Measurements from ENCODE around the gene VPS37D.
A peak's percentile ranks its signal among the peaks of the same experiment; 100 is the strongest.
"Not testable (repeated sequence)": the region's sequence is repeated elsewhere in the genome, so short reads cannot be mapped to it uniquely, and the experiment has no call there.

Gene VPS37D

DNA sequence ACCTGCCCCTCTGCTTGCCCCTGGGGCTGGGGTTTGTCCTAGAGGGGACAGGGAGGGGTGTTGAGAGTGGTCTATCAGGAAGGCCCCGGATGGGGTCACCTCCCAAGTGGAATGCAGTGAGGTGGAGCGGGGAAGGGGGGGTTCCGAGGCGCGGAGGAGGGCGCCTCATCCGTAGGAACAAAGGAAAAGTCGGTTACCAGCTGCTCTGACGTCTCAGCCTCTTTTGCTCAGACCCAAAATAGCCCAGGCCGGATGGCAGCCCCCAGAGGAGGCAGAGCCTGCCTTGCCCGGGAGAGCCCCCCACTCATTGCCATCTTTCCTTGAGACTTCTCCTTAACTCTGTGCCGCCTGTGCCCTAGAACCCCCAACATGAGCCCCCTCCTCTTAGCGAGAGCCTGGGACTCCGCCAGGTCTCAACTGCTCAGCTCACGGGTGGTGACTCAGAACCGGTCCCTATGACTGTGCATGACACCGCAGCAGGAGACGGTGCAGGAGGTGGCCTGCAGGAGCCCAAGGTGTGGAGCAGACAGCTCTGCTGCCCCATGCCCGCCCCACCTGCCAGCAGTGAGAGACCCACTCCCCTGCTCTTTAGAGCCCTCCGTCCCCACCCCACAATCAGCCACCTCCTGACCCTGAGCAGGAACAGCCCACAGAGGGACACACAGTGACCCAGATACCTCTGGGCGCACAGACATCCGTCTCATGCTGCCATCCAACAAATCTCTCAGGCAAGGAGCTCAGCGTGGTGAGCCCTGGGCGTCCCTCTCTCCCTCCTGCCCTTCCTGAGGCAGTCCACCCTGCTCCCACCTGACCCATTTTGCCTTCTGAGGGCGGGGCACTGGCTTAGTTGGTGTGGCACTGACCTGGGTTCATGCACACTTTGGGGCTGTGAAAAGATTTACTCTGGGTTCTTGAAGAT lies 38.8 kb downstream of the VPS37D start:
- no peak for DNase-seq (ENCODE audit: low spot score)

DNA sequence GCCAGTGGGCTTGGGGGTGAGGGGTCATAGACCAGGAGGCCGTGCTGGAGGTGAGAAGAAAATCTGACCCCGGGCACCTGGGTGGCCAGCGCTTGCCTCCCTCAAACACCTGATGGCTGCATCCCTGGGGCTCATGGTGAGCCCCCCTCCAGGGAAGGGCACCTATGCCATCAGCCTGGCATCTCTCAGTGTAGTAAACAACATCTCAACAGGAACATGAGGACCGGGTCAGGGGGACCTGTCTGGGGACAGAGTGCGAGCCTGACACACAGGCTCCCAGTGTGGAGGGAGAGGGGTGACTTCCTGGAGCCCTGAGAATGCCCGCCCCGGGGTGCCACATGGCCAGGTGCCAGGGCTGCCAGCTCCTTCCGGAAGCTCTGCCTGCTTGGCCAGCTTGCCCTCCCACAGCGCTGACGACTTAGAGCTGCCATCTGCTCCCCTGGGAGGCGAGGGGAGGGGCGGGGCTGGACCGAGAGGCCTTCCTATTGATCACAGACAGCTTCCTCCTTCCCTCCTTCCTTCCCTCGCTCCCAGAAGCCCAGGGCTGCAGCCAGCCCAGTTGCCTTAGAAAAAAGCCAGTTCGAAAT lies 39.5 kb downstream of the VPS37D start:
- no peak for DNase-seq (ENCODE audit: low spot score)

DNA sequence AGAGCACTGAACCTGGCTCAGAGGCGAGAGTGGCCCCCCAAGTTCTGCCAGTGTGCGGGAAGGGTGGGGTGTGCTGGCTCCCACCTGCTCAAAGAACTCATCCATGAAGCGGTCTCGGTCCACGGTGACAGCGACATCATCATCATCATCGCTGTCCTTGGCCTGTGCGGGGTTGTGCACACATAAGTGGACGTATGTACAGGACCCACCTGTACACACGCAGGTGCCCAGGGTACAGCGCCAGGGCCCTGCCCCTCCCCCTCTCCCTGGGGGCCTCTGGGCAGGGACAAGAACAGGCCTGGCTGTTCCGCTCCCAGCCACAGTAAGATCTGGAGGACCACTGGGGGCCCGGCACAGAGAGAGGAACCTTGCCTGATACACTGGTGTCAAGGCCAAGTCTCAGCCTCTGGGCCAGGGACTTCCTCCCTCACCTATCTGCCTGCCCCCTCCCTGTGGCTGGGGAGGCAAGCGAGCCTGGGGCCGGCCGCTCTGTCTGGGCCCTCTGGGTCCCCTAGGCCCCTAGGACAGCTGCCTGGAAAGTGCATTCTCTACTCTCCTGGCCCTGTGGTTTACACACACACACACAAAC lies 41.4 kb downstream of the VPS37D start:
- no peak for DNase-seq (ENCODE audit: low spot score)

DNA sequence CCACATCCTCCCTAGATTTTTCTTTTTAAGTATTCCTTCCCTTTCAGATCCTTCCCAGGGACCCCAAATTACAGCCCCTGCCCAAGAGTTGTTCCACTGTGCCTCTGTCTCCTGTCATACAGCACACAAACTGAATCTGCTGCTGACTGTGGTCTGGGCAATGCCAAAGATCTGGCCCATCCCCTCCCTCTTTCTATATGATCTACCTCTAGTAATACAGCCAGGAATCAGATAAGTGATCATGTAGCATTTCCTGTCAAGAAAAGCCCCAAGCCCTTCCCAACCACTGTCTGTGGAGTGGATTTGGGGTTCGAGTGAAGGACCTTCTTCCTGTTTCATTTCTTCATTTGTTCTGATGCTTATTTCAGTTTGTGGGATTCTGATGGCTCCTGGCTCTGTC lies 45.1 kb downstream of the VPS37D start:
- DNase-seq (ENCODE audit: low spot score) = no peak

DNA sequence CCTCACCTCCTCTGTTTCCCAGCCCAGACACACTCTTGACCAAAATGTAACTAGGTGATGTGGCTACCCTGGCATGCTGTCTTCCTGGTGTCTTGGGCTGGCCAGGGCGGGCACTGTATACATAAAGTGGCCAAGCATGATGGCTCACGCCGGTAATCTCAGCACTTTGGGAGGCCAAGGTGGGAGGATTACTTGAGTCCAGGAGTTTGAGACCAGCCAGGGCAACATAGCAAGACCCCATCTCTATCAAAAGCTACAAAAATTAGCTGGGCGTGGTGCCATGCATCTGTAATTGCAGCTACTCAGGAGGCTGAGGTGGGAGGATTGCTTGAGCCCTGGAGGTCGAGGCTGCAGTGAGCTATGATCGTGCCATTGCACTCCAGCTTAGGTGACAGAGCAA lies 45.7 kb downstream of the VPS37D start:
- not testable (repeated sequence) for DNase-seq (ENCODE audit: low spot score)

DNA sequence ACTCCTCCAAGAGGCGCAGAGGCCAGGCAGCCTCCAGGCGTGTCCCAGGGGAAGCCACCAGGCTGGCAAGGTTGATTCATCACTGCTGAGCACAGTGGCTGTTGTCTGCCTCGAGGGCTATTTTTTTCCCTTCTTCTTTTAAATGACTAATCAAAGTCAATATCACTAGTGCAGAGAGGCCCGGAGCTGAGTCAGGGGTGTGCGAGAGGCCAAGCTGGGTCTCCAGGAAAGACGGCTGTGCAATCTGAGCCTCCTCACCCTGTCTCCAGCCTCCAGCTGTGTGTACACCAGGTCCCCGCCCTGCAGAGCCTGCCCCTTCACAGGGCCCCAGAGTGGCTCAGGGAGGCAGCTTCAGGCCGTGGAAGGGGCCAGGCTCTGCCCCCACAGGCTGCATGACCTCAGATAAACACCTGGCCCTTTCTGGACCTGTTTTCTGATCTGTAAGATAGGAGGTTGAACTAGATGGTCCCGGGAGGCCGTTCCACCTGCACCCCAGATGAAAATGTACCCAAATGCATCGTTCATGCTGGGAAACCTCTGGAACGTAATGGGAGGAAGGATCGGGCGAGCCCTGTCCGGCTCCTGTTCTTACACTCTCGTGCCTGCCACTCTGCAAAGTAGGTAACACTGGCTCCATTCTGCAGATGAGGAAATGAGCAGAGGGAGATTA lies 48.2 kb downstream of the VPS37D start:
- peak; percentile 95 for DNase-seq (ENCODE audit: low spot score)

DNA sequence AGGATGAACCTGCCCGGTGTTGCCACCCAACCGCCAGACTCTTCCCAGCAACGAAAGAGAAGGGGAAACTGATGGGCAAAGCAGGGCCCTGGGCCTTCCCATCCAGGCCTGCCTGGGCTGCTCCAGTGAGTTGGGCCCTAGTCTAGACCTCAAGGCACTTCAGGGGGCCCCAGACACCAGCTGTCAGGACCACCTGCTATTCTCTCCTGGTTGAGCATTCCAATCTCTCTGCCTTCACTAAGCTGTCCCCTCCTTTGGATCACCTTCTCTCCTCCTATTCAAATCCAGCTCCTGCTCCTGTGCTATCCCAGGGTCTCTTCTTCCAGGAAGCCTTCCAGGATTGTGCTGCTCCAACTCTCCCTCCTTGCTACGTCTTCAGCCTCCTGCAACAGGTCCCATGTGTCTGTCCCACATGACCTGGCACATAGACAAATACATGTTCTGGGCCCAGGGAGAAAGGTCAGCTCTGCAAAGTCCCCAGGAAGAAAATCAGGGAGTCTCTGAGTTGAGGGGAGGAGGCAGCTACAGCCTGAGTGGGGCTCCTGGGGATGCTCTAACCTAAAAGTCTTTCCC lies 48.8 kb downstream of the VPS37D start:
- no peak for DNase-seq (ENCODE audit: low spot score)

DNA sequence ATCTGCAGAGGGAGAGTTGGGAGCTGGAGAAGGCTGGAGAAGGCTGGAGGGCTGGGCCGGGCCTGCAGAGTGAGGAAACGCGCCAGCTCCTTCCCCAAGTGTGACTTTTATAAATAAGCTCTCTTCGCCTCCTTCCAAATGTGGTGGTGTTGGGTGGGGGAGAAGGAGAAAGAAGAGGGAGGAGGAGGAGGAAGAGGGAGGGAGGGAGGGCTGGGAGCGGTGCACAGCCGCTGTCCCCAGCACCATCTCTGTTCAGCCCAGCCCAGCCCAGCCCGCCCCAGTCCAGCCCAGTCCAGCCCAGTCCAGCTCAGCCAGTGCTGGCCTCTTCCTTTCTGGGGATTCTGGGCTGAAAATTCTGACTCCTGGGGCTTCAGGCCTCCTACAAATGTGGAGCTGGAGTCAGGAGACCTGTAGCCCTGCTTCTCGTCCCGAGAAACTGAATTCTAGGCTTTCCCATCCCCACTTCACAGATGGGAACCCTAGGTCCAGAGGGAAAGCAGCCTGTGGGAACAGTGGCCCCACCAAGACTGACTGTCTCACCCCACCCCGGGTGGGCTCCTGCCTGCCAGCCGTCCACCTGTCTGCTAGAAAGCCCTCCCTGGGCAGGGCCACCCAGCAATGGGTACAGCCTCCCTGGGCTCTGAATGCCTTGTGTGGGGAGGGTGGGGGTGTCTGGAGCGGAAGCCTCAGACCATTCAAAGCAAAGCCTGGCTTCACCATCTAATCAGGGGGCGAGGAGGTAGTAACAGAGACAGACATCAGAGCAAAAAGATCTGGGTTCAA lies 49.6 kb downstream of the VPS37D start:
- no peak for DNase-seq (ENCODE audit: low spot score)

DNA sequence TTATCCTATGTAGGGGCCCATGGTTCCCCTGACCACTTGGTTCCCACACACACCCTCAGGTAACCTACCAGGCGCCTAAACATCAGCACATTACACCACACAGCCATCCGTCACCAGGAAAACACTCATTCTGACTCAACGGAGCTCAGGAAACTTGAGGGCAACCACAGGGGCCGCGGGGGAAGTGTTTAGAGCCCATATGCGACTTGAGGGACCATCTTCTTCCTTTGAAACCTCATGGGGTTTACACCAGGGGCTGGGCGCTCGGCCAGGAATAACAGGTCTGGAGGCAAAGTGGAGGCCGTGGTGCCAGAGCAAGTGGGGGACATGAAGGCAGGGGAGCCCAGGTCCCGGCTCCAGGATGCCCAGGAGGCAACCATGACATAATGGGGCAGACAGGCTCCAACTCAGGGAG lies 50.4 kb downstream of the VPS37D start:
- no peak for DNase-seq (ENCODE audit: low spot score)

DNA sequence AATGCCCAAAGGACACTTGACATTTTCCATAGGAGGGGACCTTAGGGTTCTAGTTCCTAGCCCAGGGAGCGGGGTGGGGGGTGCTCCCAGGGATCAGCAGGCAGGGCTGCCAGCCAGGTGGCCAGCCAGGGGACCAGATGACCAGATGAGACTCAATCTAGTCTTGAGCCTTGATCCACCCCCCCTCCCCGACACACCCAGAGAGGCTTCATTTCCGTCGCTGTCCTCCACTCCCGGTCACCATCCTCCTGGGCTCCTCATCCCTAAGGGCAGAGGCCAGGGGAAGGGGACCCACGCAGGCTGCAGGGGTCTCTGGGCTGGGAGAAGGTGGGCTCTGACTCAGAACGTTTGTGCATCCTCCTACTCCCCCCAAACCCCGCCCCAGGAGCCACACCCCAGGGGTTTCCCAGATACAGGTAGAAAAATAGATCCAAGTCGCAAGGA lies 50.8 kb downstream of the VPS37D start:
- DNase-seq (ENCODE audit: low spot score) = no peak

DNA sequence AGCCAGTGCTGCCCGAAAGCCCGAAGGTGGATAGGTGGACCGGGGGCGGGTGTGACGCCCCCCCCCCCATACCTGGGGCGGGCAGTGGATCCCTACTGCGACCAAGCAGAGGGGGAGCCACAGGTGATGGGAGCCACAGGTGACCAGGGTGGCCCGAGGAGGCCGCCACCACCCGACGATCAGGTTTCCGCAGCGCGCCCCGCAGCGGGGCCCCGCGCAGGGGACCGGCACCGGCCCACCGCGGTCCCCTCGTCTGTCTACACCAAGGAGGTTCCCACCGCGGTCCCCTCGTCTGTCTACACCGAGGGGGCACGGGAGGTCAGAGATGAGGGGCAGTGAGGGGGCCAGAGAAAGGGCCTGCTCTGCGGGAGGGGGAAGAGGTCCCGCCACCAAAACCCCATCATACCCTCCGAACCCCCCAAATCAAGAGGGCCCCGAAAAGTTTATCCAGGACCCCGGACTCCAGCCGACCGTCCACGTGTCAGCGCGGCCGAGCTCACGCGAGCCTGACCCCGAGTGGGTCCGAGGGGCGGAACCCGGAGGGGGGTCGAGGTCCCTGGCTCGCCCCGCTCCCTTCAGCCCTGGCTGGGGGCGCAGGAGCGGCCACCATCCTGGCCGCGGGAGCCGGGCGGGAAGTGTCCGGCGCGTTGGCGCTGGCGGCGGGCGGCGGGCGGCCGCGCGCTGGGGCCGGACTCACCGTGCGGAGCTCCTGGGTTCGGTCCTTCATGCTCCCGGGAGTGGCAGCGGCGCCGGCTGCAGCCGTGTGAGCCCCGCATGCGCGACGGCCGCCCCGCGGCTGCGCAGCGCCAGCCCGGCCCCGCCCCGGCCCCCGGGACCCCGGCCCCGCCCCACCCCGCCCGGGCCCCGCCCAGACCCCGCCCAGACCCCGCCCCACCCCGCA lies 51.5 kb downstream of the VPS37D start, which contains the start of gene STX1A:
Gene STX1A (minus strand): TSS at position 765 of the 901 bp plus-strand sequence. CDS start 38 bp downstream, at position 727.
- DNase-seq (ENCODE audit: low spot score) = peak; percentile 93

DNA sequence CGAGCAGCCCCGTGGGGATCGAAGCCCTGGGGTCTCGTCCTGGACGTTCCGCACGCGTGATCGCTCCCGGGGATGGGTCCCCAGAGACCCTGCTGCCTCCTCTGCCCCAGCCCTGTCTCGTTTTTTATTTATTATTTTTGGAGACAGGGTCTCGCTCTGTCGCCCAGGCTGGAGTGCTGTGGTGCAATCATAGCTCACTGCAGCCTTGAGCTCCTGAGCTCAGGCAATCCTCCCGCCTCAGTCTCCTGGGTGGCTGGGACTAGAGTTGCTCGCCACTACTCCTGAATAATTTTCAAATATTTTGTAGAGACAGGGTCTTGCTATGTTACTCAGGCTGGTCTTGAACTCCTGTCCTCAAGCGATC lies 52.2 kb downstream of the VPS37D start:
- no peak for DNase-seq (ENCODE audit: low spot score)

DNA sequence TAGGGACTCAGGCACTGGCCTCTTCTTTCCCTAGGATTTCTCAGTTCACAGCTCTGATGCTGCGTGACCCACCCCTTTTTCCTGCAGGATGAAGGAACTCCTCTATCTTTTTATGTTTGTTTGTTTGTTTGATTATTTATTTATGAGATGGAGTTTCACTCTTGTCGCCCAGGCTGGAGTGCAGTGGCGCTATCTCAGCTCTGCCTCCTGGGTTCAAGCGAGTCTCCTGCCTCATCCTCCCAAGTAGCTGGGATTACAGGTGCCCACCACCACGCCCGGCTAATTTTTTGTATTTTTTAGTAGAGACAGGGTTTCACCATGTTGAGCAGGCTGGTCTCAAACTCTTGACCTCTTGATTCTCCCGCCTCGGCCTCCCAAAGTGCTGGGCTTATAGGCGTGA lies 52.8 kb downstream of the VPS37D start:
- not testable (repeated sequence) for DNase-seq (ENCODE audit: low spot score)

DNA sequence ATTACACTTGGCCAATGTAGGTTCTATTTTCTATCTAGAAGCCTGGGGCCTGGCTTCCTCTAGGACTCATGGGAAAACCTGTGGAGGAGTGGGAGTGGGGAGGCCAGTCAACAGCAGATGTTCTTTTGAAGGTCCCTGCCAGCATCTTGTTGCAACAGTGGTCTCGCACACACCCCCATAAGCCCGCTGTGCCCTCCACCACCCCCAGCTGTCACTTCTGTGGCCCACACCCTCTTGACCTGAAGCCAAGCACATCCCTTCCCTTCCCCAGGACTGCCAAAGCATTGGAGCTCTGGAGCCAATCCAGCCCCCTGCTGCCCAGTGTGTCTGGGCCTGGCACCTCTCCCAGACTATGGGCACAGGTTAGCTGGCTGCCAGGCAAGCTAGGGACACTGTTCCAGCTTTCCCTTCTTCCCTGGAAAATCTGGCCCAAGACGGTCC lies 53.8 kb downstream of the VPS37D start:
- no peak for DNase-seq (ENCODE audit: low spot score)

Data from HuH-7 (cell line).